Measurements from ENCODE around the gene SLC5A3. TPM values are rescaled to one million over a fixed set of nuclear protein-coding genes. Genes with fewer than 3 reads are reported as not detected.

Gene SLC5A3
- total RNA-seq, 2 experiments from 2014 or later = 26.6 to 27.4 TPM

GRCh38 chr21:34091032-34091431 lies 17.7 kb downstream of the SLC5A3 start:
- ChIA-PET CTCF (interaction anchor here (2.0 kb wide), 1 partner anchor 167 kb away, joined by 11 read pairs; no protein-coding TSS in a partner anchor), POLR2A (interaction anchor here (1.8 kb wide), 1 partner anchor 9 kb away, joined by 4 read pairs; no protein-coding TSS in a partner anchor)

GRCh38 chr21:34091607-34092006 lies 18.2 kb downstream of the SLC5A3 start:
- ChIA-PET POLR2A (no interaction called here), CTCF (interaction anchor here (1.2 to 2.0 kb wide), 2 partner anchors 9 to 167 kb away, joined by 3 to 11 read pairs; no protein-coding TSS in a partner anchor)

- POLR2A ChIA-PET = no interaction called here
- CTCF ChIA-PET = interaction anchor here (0.7 to 2.0 kb wide), 4 partner anchors 9 to 168 kb away, joined by 3 to 11 read pairs (median 3); no protein-coding TSS in a partner anchor
Observed at GRCh38 chr21:34092262-34092921, 19.0 kb downstream of the SLC5A3 start.

GRCh38 chr21:34093083-34093482 lies 19.7 kb downstream of the SLC5A3 start:
- ChIA-PET CTCF (interaction anchor here (0.7 to 2.0 kb wide), 3 partner anchors 16 to 169 kb away, joined by 3 to 11 read pairs (median 3); no protein-coding TSS in a partner anchor), POLR2A (no interaction called here)

DNA sequence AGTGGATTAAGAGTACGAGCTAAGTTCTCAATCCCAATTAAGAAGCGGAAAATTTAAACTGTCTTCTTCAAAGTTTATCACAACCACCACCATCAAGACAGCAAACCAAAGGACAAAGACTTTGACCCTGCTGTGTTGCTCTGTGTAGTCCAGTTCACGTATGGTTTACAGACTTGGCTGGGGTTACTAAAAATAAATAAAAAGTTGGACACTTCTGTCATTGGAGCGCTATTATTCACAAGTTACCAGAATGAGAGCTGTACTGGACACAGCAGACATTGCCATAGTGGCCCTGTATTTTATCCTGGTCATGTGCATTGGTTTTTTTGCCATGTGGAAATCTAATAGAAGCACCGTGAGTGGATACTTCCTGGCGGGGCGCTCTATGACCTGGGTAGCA lies 21.6 kb downstream of the SLC5A3 start:
- ChIA-PET POLR2A (no interaction called here), CTCF (no interaction called here)

DNA sequence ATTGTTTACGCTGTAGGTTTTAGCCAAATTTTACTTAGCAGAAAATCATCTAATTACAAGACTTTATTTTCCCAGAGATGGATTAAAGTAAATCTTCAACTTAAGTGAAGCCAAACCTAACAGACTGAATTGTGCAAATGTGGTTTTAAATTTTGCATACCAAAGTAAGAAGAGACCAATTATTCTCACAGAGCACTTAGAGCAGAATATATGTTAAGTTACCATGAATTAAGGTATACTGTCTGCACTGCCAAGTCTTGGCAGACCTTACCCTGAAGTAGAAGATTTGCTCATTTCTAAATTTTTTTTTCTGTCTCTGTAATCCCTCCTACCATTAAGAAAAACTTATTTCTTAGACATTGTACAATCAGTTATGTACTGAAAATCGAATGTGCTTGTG lies 24.1 kb downstream of the SLC5A3 start:
- ChIA-PET POLR2A (interaction anchor here (0.6 kb wide), 1 partner anchor 160 kb away, joined by 4 read pairs; no protein-coding TSS in a partner anchor), CTCF (no interaction called here)

GRCh38 chr21:34100337-34100736 lies 27.0 kb downstream of the SLC5A3 start:
- ChIA-PET CTCF (interaction anchor here (1.0 to 1.6 kb wide), 2 partner anchors 8 to 176 kb away, joined by 3 read pairs; no protein-coding TSS in a partner anchor), POLR2A (interaction anchor here (1.4 kb wide), 1 partner anchor 10 kb away, joined by 4 read pairs; no protein-coding TSS in a partner anchor)

DNA sequence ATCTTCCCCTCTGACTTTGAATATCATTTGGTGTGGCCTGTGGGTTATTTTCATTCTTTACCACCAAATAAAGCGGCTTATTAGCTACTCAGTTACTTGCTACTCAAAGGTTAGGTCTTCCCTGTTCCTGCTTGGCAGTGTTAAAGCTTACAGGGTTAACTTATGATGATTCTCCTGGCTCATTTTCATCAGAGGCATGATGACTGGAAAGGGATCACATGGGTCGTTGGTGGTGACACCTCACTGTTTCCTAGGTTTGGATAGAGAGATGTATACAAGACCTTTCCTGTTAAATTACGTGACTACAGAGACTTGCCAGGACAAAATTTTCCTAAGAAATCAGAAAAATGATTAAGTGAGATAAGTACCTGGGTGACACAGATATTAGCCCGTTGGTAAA lies 27.4 kb downstream of the SLC5A3 start:
- CTCF ChIA-PET = interaction anchor here (1.0 to 1.6 kb wide), 2 partner anchors 9 to 176 kb away, joined by 3 read pairs; no protein-coding TSS in a partner anchor
- POLR2A ChIA-PET = interaction anchor here (0.7 to 1.4 kb wide), 2 partner anchors 10 to 176 kb away, joined by 4 read pairs; no protein-coding TSS in a partner anchor

DNA sequence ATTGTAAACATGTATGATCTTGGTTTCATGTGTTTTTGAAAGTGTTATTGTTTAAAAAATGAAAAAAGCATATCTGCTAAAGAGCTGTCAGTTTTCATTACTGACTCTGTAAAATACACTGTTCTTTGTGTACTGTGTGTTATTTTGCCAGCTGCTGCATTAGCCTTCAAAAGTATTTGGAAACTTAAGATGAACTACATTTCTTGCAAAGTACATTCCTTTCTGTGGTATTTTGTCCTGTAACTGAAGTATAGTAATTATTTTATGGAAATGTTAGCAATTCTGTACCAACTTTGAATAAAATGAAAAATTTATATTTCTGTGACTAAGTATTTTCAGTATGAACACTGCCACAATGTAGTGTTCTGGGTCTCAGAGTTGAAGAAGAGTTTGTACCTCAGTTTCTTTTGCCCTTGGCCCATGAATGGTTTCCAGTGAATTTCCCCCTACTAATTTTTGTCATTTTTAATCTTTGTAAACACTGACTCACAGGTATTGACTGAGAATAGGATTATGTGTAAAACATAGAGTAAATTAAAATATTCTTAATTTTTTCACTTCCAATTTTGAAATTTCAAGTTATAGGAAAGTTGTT lies 32.7 kb downstream of the SLC5A3 start:
- ChIA-PET POLR2A (no interaction called here), CTCF (no interaction called here)

DNA sequence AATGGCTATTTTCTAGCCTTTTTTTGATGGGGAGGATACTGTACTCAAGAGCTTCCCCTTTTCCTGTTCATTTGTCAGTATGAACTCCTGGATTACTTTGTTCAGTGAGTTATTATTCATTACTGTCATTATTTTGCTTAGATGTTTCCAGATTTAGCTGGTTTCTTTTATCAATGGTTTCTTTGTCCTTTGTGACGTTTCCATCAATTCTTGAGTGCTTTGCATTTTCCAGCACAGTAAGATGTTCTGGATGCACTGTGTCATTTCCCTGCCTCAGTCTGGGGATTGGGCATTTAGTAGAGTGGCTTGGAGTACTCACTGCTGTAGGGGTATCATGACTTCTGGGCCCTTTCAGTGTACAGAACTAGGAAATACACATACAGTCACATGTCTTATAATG lies 34.2 kb downstream of the SLC5A3 start:
- ChIA-PET CTCF (no interaction called here), POLR2A (no interaction called here)

- ChIA-PET CTCF (interaction anchor here (1.3 kb wide), 1 partner anchor 16 kb away, joined by 3 read pairs; no protein-coding TSS in a partner anchor), POLR2A (no interaction called here)
Observed at GRCh38 chr21:34109075-34109474, 35.7 kb downstream of the SLC5A3 start.

GRCh38 chr21:34110594-34111202 lies 37.3 kb downstream of the SLC5A3 start:
- CTCF ChIA-PET = no interaction called here
- POLR2A ChIA-PET = no interaction called here

- POLR2A ChIA-PET = interaction anchor here (0.6 kb wide), 1 partner anchor 67 kb away, joined by 3 read pairs; no protein-coding TSS in a partner anchor
- CTCF ChIA-PET = interaction anchor here (1.2 kb wide), 1 partner anchor 189 kb away, joined by 3 read pairs; no protein-coding TSS in a partner anchor
Observed at GRCh38 chr21:34112316-34113033, 39.1 kb downstream of the SLC5A3 start.

- ChIA-PET CTCF (interaction anchor here (0.8 to 1.2 kb wide), 5 partner anchors 27 to 234 kb away, joined by 3 read pairs; no protein-coding TSS in a partner anchor), POLR2A (no interaction called here)
Observed at GRCh38 chr21:34113842-34114241, 40.5 kb downstream of the SLC5A3 start.

- CTCF ChIA-PET = interaction anchor here (0.5 kb wide), 1 partner anchor 154 kb away, joined by 5 read pairs; no protein-coding TSS in a partner anchor
Observed at GRCh38 chr21:34115160-34115559, 41.8 kb downstream of the SLC5A3 start.

DNA sequence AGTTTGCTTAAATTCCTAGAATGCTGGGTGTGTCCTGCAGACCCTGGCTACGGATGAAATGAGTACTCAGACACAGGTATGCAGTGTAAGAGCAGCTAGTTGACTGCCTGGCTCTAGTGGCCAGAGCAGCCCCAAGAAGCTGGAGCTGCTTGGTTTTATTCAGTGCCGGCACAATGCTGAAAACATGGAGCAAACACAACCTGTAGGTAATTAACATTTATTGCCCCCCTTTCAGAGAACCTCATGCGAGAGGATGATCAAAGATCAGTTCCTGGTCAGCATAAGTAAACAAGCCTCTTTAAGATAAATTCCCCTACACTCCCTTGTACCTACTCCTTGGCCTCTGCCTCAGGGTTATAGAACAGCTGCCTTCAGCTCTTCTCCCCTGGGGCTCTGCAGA lies 43.2 kb downstream of the SLC5A3 start:
- ChIA-PET POLR2A (no interaction called here), CTCF (interaction anchor here (0.6 kb wide), 1 partner anchor 479 kb away, joined by 3 read pairs; no protein-coding TSS in a partner anchor)

More at GRCh38 chr21:34115160-34115559, 41.8 kb downstream of the SLC5A3 start:
- POLR2A ChIA-PET = no interaction called here

DNA sequence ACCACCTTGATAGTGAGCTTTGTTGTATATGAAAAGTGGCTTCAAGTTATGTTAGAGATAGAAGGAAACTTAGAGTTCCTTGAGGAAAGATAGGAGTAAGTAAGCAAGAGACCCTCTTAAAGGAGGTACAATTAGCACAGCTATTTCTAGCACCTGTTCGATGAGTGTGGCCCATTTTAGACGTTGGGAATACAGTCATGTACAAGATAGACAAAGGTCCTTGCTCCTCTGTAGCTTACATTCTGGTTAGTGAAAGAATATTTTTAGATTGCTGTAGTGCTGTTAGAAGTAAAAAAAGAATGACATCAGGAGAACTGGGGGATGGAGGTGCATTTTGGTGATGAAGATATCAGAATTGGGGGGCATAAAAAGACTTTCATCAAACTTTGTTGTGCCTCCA lies 47.5 kb downstream of the SLC5A3 start:
- CTCF ChIA-PET = no interaction called here
- POLR2A ChIA-PET = no interaction called here

DNA sequence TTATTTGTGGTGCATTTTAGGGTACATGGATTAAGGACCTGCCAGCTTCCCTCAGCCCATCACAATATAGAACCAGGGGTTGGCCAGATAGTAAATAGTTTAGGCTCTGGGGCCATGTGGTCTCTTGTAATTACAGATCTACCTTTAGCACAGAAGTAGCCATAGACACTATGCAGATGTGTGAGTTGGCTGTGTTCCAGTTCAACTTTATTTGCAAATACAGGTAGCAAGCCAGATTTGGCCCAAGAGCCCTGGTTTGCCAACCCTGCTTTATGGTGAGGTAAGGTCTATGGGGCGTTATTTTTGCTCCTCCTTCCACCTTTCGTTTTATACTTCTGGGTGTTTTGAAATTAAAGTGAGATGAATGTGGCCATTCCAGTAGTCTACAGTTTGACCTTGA lies 48.7 kb downstream of the SLC5A3 start:
- ChIA-PET POLR2A (no interaction called here), CTCF (interaction anchor here (1.3 kb wide), 1 partner anchor 11 kb away, joined by 3 read pairs; no protein-coding TSS in a partner anchor)
